SK-N-MC (cell line): ENCODE data around the gene FAM229A.

Experiments used
- DNase-seq: peaks from one replicate; pipeline ENCODE4 v3.0.0-alpha.2; 2011; ENCODE audit warnings: low read depth, low spot score
- H3K27ac ChIP-seq: fragments of 200-600 bp; sonication (generic); 2 replicates; pipeline ENCODE4 v1.5.1; 2016; ENCODE audit warnings: mixed run types
- H3K36me3 ChIP-seq: fragments of 200-600 bp; sonication (generic); 2 replicates; pipeline ENCODE4 v1.6.1; 2017; ENCODE audit warnings: antibody characterized with exemption, low read length, mixed read lengths; ENCODE audit not compliant: insufficient read depth
- H3K4me3 ChIP-seq: fragments of 200-600 bp; sonication (generic); 2 replicates; pipeline ENCODE4 v1.5.1; 2016
- H3K9ac ChIP-seq: fragments of 200-600 bp; sonication (generic); 2 replicates; pipeline ENCODE4 v1.8.0; 2017; ENCODE audit warnings: mixed run types, mixed read lengths; ENCODE audit not compliant: insufficient read length
- H3K9me3 ChIP-seq: fragments of 200-600 bp; sonication (generic); 2 replicates; pipeline ENCODE4 v1.6.1; 2017; ENCODE audit warnings: low read depth, mild to moderate bottlenecking, antibody characterized with exemption, low read length, moderate library complexity, mixed read lengths
- EZH2 ChIP-seq: fragments of 200-600 bp; sonication (generic); IDR thresholded peaks from one replicate; pipeline ENCODE4 v1.6.1; 2017; ENCODE audit warnings: antibody characterized with exemption
- FOXP2 ChIP-seq: optimal IDR thresholded peaks from 2 replicates; pipeline ENCODE3; 2011; ENCODE audit warnings: mild to moderate bottlenecking, moderate library complexity; ENCODE audit not compliant: insufficient read depth; ENCODE audit errors: extremely low read length, control extremely low read depth
- POLR2AphosphoS5 ChIP-seq: IDR thresholded peaks from 2 replicates; pipeline ENCODE4 v1.6.1; 2012; ENCODE audit warnings: mild to moderate bottlenecking, low read depth, low read length, borderline replicate concordance

Gene FAM229A

DNA sequence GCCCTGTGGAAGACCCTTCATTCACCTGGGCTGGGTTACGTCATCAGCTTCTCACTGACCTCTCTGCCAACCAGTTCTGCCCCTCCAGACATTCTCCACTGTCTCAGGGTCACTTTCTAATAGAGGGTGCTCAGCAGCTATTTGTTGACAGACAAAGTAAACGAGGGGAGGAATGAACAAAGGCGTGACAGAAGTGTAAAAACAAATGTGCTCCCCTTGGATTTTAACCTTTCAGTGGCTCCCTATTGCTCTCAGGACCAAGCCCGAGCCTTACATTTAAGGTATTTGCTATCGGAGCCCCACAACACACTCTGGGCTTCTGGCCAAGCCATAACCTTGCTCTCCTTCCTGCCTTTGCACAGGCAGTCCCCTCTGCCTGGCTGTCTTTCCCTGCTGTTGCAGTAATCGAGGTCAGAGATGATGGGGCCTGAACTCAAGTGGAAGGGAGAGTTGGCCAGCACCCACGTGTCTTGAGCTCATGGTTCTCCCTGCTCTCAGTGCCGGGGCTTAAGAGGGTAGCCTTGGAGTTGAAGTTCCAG lies 16.9 kb downstream of the FAM229A start:
- H3K36me3 ChIP-seq, result no peaks in the 10 kb centered on the region
- TF ChIP-seq FOXP2 (no peak), EZH2 (no peak), POLR2AphosphoS5 (no peak)
- H3K27ac ChIP-seq, result no peak overlapping the region
- H3K9ac ChIP-seq, result no peak overlapping the region
- H3K9me3 ChIP-seq, result no peaks in the 10 kb centered on the region
- no peak overlapping the region for H3K4me3 ChIP-seq
- DNase-seq, result no peak

- no peak for TF ChIP-seq POLR2AphosphoS5
- no peak for TF ChIP-seq FOXP2
- TF ChIP-seq EZH2, result no peak
- H3K4me3 ChIP-seq, result no peak overlapping the region
- no peak overlapping the region for H3K27ac ChIP-seq
These were observed 19.6 kb downstream of the FAM229A start for GRCh38 chr1:32342704-32343103.

GRCh38 chr1:32341971-32342370 lies 20.3 kb downstream of the FAM229A start:
- DNase-seq, result no peak
- Histone ChIP-seq H3K36me3 (no peaks in the 10 kb centered on the region), H3K9me3 (no peaks in the 10 kb centered on the region), H3K4me3 (no peak overlapping the region), H3K27ac (no peak overlapping the region), H3K9ac (no peak overlapping the region)
- TF ChIP-seq FOXP2 (no peak), POLR2AphosphoS5 (no peak), EZH2 (no peak)

More at GRCh38 chr1:32342704-32343103, 19.6 kb downstream of the FAM229A start:
- DNase-seq, result no peak
- Histone ChIP-seq H3K9ac (no peak overlapping the region), H3K36me3 (no peaks in the 10 kb centered on the region), H3K9me3 (no peaks in the 10 kb centered on the region)

GRCh38 chr1:32341186-32341757 lies 21.0 kb downstream of the FAM229A start:
- Histone ChIP-seq H3K4me3 (no peak overlapping the region), H3K27ac (no peak overlapping the region), H3K36me3 (no peaks in the 10 kb centered on the region), H3K9ac (no peak overlapping the region), H3K9me3 (no peaks in the 10 kb centered on the region)
- TF ChIP-seq POLR2AphosphoS5 (no peak), EZH2 (no peak), FOXP2 (no peak)
- DNase-seq, result no peak

GRCh38 chr1:32339363-32339978 lies 22.8 kb downstream of the FAM229A start:
- TF ChIP-seq EZH2 (no peak), POLR2AphosphoS5 (no peak), FOXP2 (no peak)
- Histone ChIP-seq H3K27ac (no peak overlapping the region), H3K9ac (no peak overlapping the region), H3K9me3 (no peaks in the 10 kb centered on the region), H3K4me3 (no peak overlapping the region), H3K36me3 (peaks cover 6% of the 10 kb centered on the region)
- DNase-seq, result no peak

GRCh38 chr1:32338637-32339145 lies 23.6 kb downstream of the FAM229A start:
- H3K4me3 ChIP-seq, result no peak overlapping the region
- no peaks in the 10 kb centered on the region for H3K9me3 ChIP-seq
- H3K27ac ChIP-seq, result no peak overlapping the region
- TF ChIP-seq POLR2AphosphoS5 (no peak), EZH2 (no peak), FOXP2 (no peak)
- DNase-seq, result no peak
- no peak overlapping the region for H3K9ac ChIP-seq
- peaks cover 14% of the 10 kb centered on the region for H3K36me3 ChIP-seq

GRCh38 chr1:32337855-32338636 lies 24.2 kb downstream of the FAM229A start:
- no peak overlapping the region for H3K9ac ChIP-seq
- H3K27ac ChIP-seq, result no peak overlapping the region
- DNase-seq, result no peak
- H3K36me3 ChIP-seq, result peaks cover 20% of the 10 kb centered on the region
- H3K4me3 ChIP-seq, result no peak overlapping the region
- TF ChIP-seq POLR2AphosphoS5, result no peak
- no peak for TF ChIP-seq EZH2
- TF ChIP-seq FOXP2, result no peak
- no peaks in the 10 kb centered on the region for H3K9me3 ChIP-seq

DNA sequence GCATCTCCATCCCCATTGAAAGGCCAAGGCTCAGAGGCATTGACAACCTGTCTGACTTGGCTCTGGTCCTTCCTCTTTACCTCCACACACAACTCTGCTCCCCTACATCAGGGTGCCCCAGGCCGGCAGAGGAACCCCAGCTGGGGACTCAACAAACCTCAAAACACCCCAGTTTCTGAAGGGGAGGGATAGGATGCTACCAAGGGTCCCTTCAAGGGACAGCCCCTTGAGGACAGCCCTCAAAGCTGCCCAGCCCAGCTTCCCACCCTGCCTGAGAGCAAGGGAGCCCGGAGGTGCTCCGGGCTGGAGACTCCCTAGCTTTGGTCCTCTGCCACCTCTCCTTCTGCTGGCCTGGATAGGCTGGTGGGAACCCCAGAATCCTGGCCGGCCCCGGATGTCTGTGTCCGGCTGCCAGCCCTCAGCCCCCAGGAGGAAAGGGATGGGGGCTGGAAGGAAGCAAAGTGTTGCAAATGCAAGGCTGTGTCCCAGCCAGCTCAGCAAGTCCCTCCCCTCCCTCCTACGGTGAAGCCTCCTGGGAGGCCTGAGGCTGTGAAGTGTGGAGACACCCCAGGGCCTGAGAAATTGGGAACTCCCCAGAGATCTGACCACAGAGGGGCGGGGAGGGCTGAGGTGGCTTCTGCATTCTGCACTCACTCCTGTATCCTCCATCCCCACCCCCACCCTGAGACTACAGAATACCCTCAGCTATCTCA lies 25.2 kb downstream of the FAM229A start:
- Histone ChIP-seq H3K9me3 (no peaks in the 10 kb centered on the region), H3K36me3 (peaks cover 29% of the 10 kb centered on the region), H3K9ac (no peak overlapping the region), H3K27ac (no peak overlapping the region), H3K4me3 (peak overlapping the region; percentile 83)
- no peak for TF ChIP-seq EZH2
- TF ChIP-seq POLR2AphosphoS5, result no peak
- no peak for TF ChIP-seq FOXP2
- no peak for DNase-seq
